Esophagus squamous epithelium (tissue), 4 donors: ENCODE data around the gene EXOC3L1.

Source experiments
- POLR2A ChIP-seq, 4 donors: fragments of 450-650 bp; IDR thresholded peaks; one replicate each; pipeline ENCODE4 v1.6.1; 2017; ENCODE audit warnings: antibody characterized with exemption in 4 of 4, mild to moderate bottlenecking in 4 of 4, moderate library complexity in 3 of 4
- TF ChIP-seq, protein P1 (sequence below), 6 experiments: fragments of 450-650 bp in 4 of 6; fragments of 200-600 bp in 2 of 6; sonication (generic) in 2 of 6; IDR thresholded peaks; one replicate each; pipeline ENCODE4 v1.5.1; 2016 to 2019; ENCODE audit warnings: antibody characterized with exemption in 6 of 6, mild to moderate bottlenecking in 4 of 6, moderate library complexity in 4 of 6

DNA sequence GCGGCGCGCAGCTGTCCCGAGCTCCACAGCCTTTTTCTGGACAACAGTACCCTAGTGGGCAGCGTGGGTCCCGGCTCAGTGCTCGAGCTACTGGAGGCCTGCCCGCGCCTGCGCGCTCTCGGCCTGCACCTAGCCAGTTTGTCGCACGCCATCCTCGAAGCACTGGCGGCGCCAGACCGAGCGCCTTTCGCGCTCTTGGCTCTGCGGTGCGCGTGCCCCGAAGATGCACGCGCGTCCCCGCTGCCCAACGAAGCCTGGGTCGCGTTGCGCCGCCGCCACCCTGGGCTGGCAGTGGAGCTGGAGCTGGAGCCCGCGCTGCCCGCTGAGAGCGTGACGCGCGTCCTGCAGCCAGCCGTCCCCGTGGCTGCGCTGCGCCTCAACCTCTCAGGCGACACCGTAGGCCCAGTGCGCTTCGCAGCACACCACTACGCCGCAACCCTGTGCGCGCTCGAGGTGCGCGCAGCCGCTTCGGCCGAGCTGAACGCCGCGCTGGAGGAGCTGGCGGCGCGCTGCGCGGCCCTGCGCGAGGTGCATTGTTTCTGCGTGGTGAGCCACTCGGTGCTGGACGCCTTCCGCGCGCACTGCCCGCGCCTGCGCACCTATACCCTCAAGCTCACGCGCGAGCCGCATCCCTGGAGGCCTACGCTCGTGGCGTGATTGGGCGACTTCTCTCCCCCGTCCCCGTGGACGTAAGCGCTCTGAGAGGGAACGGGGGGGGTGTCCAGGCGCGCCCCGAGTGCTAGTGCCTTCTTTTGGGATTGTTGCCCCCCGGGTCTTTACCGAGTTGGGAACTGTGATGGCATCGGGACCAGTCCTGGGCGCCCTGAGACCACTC is 26.6 kb downstream of the EXOC3L1 start:
- TF ChIP-seq, protein P1, sequence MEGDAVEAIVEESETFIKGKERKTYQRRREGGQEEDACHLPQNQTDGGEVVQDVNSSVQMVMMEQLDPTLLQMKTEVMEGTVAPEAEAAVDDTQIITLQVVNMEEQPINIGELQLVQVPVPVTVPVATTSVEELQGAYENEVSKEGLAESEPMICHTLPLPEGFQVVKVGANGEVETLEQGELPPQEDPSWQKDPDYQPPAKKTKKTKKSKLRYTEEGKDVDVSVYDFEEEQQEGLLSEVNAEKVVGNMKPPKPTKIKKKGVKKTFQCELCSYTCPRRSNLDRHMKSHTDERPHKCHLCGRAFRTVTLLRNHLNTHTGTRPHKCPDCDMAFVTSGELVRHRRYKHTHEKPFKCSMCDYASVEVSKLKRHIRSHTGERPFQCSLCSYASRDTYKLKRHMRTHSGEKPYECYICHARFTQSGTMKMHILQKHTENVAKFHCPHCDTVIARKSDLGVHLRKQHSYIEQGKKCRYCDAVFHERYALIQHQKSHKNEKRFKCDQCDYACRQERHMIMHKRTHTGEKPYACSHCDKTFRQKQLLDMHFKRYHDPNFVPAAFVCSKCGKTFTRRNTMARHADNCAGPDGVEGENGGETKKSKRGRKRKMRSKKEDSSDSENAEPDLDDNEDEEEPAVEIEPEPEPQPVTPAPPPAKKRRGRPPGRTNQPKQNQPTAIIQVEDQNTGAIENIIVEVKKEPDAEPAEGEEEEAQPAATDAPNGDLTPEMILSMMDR (IDR thresholded peaks at IDR 0.05), result no peak
- peak in 1 of 4 donors; percentile 46 for TF ChIP-seq POLR2A (IDR thresholded peaks at IDR 0.05)
